Thymus (tissue), 11 donors: Measurements from ENCODE around the gene OSGIN1. TPM values are rescaled to one million over a fixed set of nuclear protein-coding genes. Genes with fewer than 3 reads are reported as not detected.

Experiments
- DNase-seq, 9 donors: peaks; one replicate each; pipeline ENCODE4 v3.0.0-alpha.2; 2013; ENCODE audit warnings: low spot score in 9 of 9, low read depth in 6 of 9, missing footprints in 1 of 9
- H3K27ac ChIP-seq, 2 donors: one replicate each; pipeline ENCODE4 v1.5.1; 2013; ENCODE audit warnings: control low read depth in 1 of 2, low read depth in 1 of 2, low read length in 1 of 2, mild to moderate bottlenecking in 1 of 2, moderate library complexity in 1 of 2
- H3K27me3 ChIP-seq, 2 donors: one replicate each; pipeline ENCODE4 v1.5.1; 2013; ENCODE audit warnings: low read length in 1 of 2; ENCODE audit not compliant: control insufficient read depth in 2 of 2, insufficient read depth in 1 of 2
- H3K36me3 ChIP-seq, 2 donors: one replicate each; pipeline ENCODE4 v1.5.1; 2013; ENCODE audit warnings: low read length in 1 of 2, mild to moderate bottlenecking in 1 of 2, moderate library complexity in 1 of 2; ENCODE audit not compliant: control insufficient read depth in 2 of 2, insufficient read depth in 2 of 2
- H3K4me1 ChIP-seq, 2 donors: one replicate each; pipeline ENCODE4 v1.5.1; 2013; ENCODE audit warnings: low read length in 2 of 2; ENCODE audit not compliant: control insufficient read depth in 2 of 2, insufficient read depth in 2 of 2
- H3K4me3 ChIP-seq, 2 donors: one replicate each; pipeline ENCODE4 v1.5.1; 2013; ENCODE audit warnings: low read length in 2 of 2, control low read depth in 1 of 2, mild to moderate bottlenecking in 1 of 2
- H3K9me3 ChIP-seq, 2 donors: one replicate each; pipeline ENCODE4 v1.5.1; 2013; ENCODE audit warnings: low read length in 1 of 2, mild to moderate bottlenecking in 1 of 2; ENCODE audit not compliant: control insufficient read depth in 2 of 2, insufficient read depth in 1 of 2
- WGBS: extraction: QIAGEN DNeasy Blood & Tissue Kit; methylation state at CpG from one replicate; pipeline ENCODE4 v1.1.7; 2013; 5-methylcytosine and 5-hydroxymethylcytosine counted together
- polyA plus RNA-seq: library from polyadenylated mRNA; stranded (reverse); fragments of 200-250 nt; gene quantifications from one replicate; pipeline ENCODE4 v1.2.3, GENCODE V29; 2013
- total RNA-seq: library from RNA; stranded (reverse); fragments of 120-200 nt; gene quantifications from one replicate; pipeline ENCODE4 v1.2.4, GENCODE V29; 2013
- donor health status: healthy.

OSGIN1 gene
- total and polyA plus RNA-seq, 2 donors: 0.42 to 3.8 TPM

GRCh38 chr16:83925095-83925905, 27.7 kb upstream of the OSGIN1 start:
- no peak overlapping the region for H3K27ac ChIP-seq
- 96% methylated on average over 12 of the region's 12 CpGs for WGBS
- no peak overlapping the region for H3K4me3 ChIP-seq
- DNase-seq: no peak
- H3K36me3 ChIP-seq: no peaks in the 10 kb centered on the region
- H3K27me3 ChIP-seq: no peaks in the 10 kb centered on the region
- H3K4me1 ChIP-seq: no peaks in the 10 kb centered on the region
- H3K9me3 ChIP-seq: no peaks in the 10 kb centered on the region

GRCh38 chr16:83925957-83926725, 26.9 kb upstream of the OSGIN1 start:
- Histone ChIP-seq H3K27me3 (no peaks in the 10 kb centered on the region), H3K4me3 (no peak overlapping the region), H3K9me3 (no peaks in the 10 kb centered on the region), H3K36me3 (no peaks in the 10 kb centered on the region), H3K4me1 (no peaks in the 10 kb centered on the region), H3K27ac (no peak overlapping the region)
- no peak for DNase-seq
- WGBS: 76% methylated on average over 27 of the region's 27 CpGs

GRCh38 chr16:83926726-83927397, 26.2 kb upstream of the OSGIN1 start:
- H3K36me3 ChIP-seq: no peaks in the 10 kb centered on the region
- H3K27me3 ChIP-seq: no peaks in the 10 kb centered on the region
- H3K4me1 ChIP-seq: no peaks in the 10 kb centered on the region
- no peaks in the 10 kb centered on the region for H3K9me3 ChIP-seq
- H3K4me3 ChIP-seq: no peak overlapping the region
- 46% methylated on average over 35 of the region's 35 CpGs for WGBS
- DNase-seq: peak in 8 of 9 donors; percentile 6 to 65 (median 26)
- peak overlapping the region in 1 of 2 donors; percentile 26 for H3K27ac ChIP-seq

- H3K9me3 ChIP-seq: no peaks in the 10 kb centered on the region
- WGBS: 96% methylated on average over 16 of the region's 16 CpGs
These were observed 24.5 kb upstream of the OSGIN1 start for GRCh38 chr16:83928341-83929055.

GRCh38 chr16:83929811-83930555, 23.1 kb upstream of the OSGIN1 start:
- DNase-seq: no peak
- H3K27ac ChIP-seq: no peak overlapping the region

More at GRCh38 chr16:83928341-83929055, 24.5 kb upstream of the OSGIN1 start:
- Histone ChIP-seq H3K4me3 (no peak overlapping the region), H3K27ac (no peak overlapping the region), H3K4me1 (no peaks in the 10 kb centered on the region), H3K27me3 (no peaks in the 10 kb centered on the region), H3K36me3 (no peaks in the 10 kb centered on the region)
- no peak for DNase-seq

GRCh38 chr16:83930730-83931500, 22.1 kb upstream of the OSGIN1 start:
- no peak overlapping the region for H3K4me3 ChIP-seq
- no peaks in the 10 kb centered on the region for H3K4me1 ChIP-seq
- no peaks in the 10 kb centered on the region for H3K27me3 ChIP-seq
- no peak overlapping the region for H3K27ac ChIP-seq
- no peaks in the 10 kb centered on the region for H3K9me3 ChIP-seq
- no peaks in the 10 kb centered on the region for H3K36me3 ChIP-seq
- 94% methylated on average over 22 of the region's 22 CpGs for WGBS
- no peak for DNase-seq

More at GRCh38 chr16:83929811-83930555, 23.1 kb upstream of the OSGIN1 start:
- Histone ChIP-seq H3K4me1 (no peaks in the 10 kb centered on the region), H3K27me3 (no peaks in the 10 kb centered on the region), H3K4me3 (no peak overlapping the region), H3K9me3 (no peaks in the 10 kb centered on the region), H3K36me3 (no peaks in the 10 kb centered on the region)
- WGBS: 96% methylated on average over 17 of the region's 17 CpGs

DNA sequence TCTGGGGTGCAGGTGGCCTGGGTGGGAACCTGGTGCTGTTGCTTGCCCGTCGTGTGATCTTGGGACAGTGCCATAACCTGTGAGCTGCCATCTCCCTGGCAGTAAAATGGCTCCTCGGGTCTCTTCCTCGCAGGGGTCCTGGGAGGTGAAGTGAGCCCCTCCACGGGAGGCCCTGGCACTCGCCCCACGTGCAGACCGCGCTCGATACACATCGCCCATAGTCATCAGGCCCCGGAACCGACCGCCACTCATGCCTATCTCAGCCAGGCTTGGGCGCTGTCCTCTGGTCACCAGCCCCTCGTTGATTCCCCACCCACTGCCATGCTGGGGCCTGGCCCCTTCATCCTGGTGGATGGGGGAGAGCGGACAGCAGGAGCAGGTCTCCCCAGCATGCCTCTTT, 21.5 kb upstream of the OSGIN1 start:
- WGBS: 95% methylated on average over 17 of the region's 17 CpGs
- no peak overlapping the region for H3K27ac ChIP-seq
- H3K9me3 ChIP-seq: no peaks in the 10 kb centered on the region
- H3K4me3 ChIP-seq: no peak overlapping the region
- H3K4me1 ChIP-seq: no peaks in the 10 kb centered on the region
- DNase-seq: no peak
- no peaks in the 10 kb centered on the region for H3K36me3 ChIP-seq
- H3K27me3 ChIP-seq: no peaks in the 10 kb centered on the region

GRCh38 chr16:83932304-83932703, 20.7 kb upstream of the OSGIN1 start:
- no peaks in the 10 kb centered on the region for H3K9me3 ChIP-seq
- H3K27ac ChIP-seq: no peak overlapping the region
- WGBS: 96% methylated on average over 11 of the region's 11 CpGs
- H3K4me3 ChIP-seq: no peak overlapping the region
- H3K27me3 ChIP-seq: no peaks in the 10 kb centered on the region
- no peaks in the 10 kb centered on the region for H3K36me3 ChIP-seq
- no peak for DNase-seq
- H3K4me1 ChIP-seq: no peaks in the 10 kb centered on the region
